HG03354 (cell line): Measurements from ENCODE around the gene GNG7.
"Not testable (repeated sequence)": the region's sequence is repeated elsewhere in the genome, so short reads cannot be mapped to it uniquely, and the experiment has no call there.

Experiments used
- ATAC-seq: cut with Tn5 transposase; IDR thresholded peaks from one replicate; pipeline ENCODE4 v1.9.1; 2021; ENCODE audit warnings: mild to moderate bottlenecking; ENCODE audit not compliant: unreplicated experiment, poor library complexity, severe bottlenecking

The GNG7 gene

GRCh38 chr19:2484178-2484937 lies 218.1 kb downstream of the GNG7 start:
- ATAC-seq, result no peak

GRCh38 chr19:2483484-2484151 lies 218.9 kb downstream of the GNG7 start:
- no peak for ATAC-seq

- ATAC-seq, result no peak
These were observed 219.4 kb downstream of the GNG7 start for GRCh38 chr19:2483084-2483483.

- no peak for ATAC-seq
These were observed 220.0 kb downstream of the GNG7 start for GRCh38 chr19:2482354-2483038.

- no peak for ATAC-seq
These were observed 221.0 kb downstream of the GNG7 start for GRCh38 chr19:2481466-2481865.

GRCh38 chr19:2479556-2480194 lies 222.8 kb downstream of the GNG7 start:
- no peak for ATAC-seq

GRCh38 chr19:2478756-2479555 lies 223.5 kb downstream of the GNG7 start:
- no peak for ATAC-seq

GRCh38 chr19:2478278-2478755 lies 224.2 kb downstream of the GNG7 start:
- no peak for ATAC-seq

- ATAC-seq, result no peak
These were observed 224.7 kb downstream of the GNG7 start for GRCh38 chr19:2477732-2478191.

GRCh38 chr19:2477141-2477710 lies 225.3 kb downstream of the GNG7 start:
- ATAC-seq, result no peak

GRCh38 chr19:2476451-2477140 lies 225.9 kb downstream of the GNG7 start:
- peak; percentile 9 for ATAC-seq

- peak; percentile 50 for ATAC-seq
These were observed 226.6 kb downstream of the GNG7 start, which contains the start of gene GADD45B for GRCh38 chr19:2475702-2476450. Gene GADD45B (plus strand): TSS chr19:2476127. CDS start chr19:2476359, 232 bp downstream.

- ATAC-seq, result peak; percentile 6
These were observed 227.3 kb downstream of the GNG7 start for GRCh38 chr19:2475018-2475701.

- ATAC-seq, result peak; percentile 35
These were observed 228.1 kb downstream of the GNG7 start for GRCh38 chr19:2474232-2475017.

GRCh38 chr19:2469915-2470200 lies 232.6 kb downstream of the GNG7 start:
- ATAC-seq, result not testable (repeated sequence)

GRCh38 chr19:2469102-2469914 lies 233.2 kb downstream of the GNG7 start:
- ATAC-seq, result no peak
